ENCODE measurements around the gene SMYD4. TPM values are rescaled to one million over a fixed set of nuclear protein-coding genes. Genes with fewer than 3 reads are reported as not detected.

Gene SMYD4
- total and polyA plus RNA-seq, 2 donors (not counting 1 experiment from before 2014, with no cell fraction given): 11.9 to 37.5 TPM

DNA sequence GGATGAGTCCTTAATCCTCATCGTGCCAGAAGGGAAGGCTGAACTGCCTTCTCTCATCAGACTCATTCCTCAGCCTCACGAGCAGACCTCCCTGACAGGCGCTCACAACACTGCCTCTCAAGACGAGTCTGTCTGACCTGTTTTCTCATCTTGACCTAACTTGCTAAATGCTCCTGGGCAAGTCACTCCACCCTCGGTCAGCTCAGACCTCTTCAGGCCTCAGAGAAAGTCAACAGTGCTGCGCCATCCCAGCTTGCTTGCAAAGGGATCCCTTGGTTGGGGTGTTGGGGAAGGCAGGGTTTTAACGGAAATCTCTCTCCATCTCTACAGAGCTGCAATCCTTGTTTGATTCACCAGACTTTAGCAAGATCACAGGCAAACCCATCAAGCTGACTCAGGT lies 52.8 kb downstream of the SMYD4 start:
- H3K9me3 Mint-ChIP-seq (ENCODE audit: insufficient read depth): no peaks in the 10 kb centered on the region
- Histone ChIP-seq H3K4me2 (replicated peaks; ENCODE audit: low read depth, low read length, poor library complexity, severe bottlenecking) (no peak overlapping the region), H3K36me3 (replicated peaks in 1 of 2; ENCODE audit: control extremely low read depth in 1 of 2, control insufficient read depth in 1 of 2, extremely low read depth in 1 of 2, insufficient read depth in 2 of 2, low read length in 1 of 2) (peaks cover 0 to 29% of the 10 kb centered on the region in 2 experiments), H3K79me2 (ENCODE audit: control insufficient read depth, insufficient read depth, low read length) (no peaks in the 10 kb centered on the region), H3K9ac (ENCODE audit: low read length) (no peak overlapping the region), H4K20me1 (ENCODE audit: control insufficient read depth, insufficient read depth, low read length, poor library complexity, severe bottlenecking) (no peaks in the 10 kb centered on the region), H3K9me3 (ENCODE audit: control extremely low read depth in 1 of 3, control insufficient read depth in 2 of 3, insufficient read depth in 1 of 3, low read length in 2 of 3) (no peaks in the 10 kb centered on the region), H3K4me3 (ENCODE audit: control extremely low read depth in 1 of 5, extremely low read depth in 1 of 5, insufficient read depth in 1 of 5, low read depth in 2 of 5, low read length in 4 of 5) (no peak overlapping the region), H2AFZ (ENCODE audit: insufficient read depth, low read depth, low read length, poor library complexity, severe bottlenecking) (no peak overlapping the region), H3K4me1 (ENCODE audit: control insufficient read depth in 2 of 2, insufficient read depth in 2 of 2, low read length in 2 of 2) (peaks cover 3 to 10% of the 10 kb centered on the region in 2 donors), H3K27ac (ENCODE audit: low read length in 2 of 2) (no peak overlapping the region), H3K27me3 (replicated peaks in 1 of 4; ENCODE audit: control extremely low read depth in 1 of 4, control insufficient read depth in 3 of 4, insufficient read depth in 4 of 4, low read length in 3 of 4) (no peaks in the 10 kb centered on the region)
- H3K4me3 Mint-ChIP-seq: no peak overlapping the region
- ATAC-seq (ENCODE audit: low read depth): no peak
- intact Hi-C loops (cut with micrococcal nuclease): no loop called here
- H3K4me1 Mint-ChIP-seq: peaks cover 8% of the 10 kb centered on the region
- no peak for DNase-seq
- CTCF ChIA-PET: interaction anchor here (0.8 to 3.3 kb wide), 3 partner anchors 13 to 107 kb away, joined by 3 to 10 read pairs (median 3); no protein-coding TSS in a partner anchor
- no peaks in the 10 kb centered on the region for H3K27me3 Mint-ChIP-seq
- peak overlapping the region; percentile 74 for H3K27ac Mint-ChIP-seq
- POLR2A ChIA-PET: interaction anchor here (1.3 kb wide), 1 partner anchor 53 kb away, joined by 3 read pairs; no protein-coding TSS in a partner anchor
- TF ChIP-seq EZH2 (IDR thresholded peaks at IDR 0.05; ENCODE audit: borderline replicate concordance, insufficient read depth, low read depth, low read length, poor library complexity, severe bottlenecking): no peak
- no peak for TF ChIP-seq CTCF (IDR thresholded peaks at IDR 0.05)
- 90% methylated on average over 5 of the region's 7 CpGs for WGBS (ENCODE audit: insufficient coverage)

DNA sequence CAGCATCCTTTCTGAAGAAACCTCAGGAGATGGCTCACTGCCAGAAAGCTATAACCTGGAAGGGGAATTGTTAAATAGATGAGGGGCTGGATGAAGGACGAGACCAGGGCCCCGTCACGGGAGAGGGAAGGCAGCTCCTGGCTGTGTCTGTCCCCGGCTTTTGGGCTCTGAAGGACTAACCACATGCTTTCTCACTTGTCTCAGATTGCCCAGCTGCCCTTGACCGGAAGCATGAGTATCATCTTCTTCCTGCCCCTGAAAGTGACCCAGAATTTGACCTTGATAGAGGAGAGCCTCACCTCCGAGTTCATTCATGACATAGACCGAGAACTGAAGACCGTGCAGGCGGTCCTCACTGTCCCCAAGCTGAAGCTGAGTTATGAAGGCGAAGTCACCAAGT lies 53.4 kb downstream of the SMYD4 start:
- Histone ChIP-seq H2AFZ (ENCODE audit: insufficient read depth, low read depth, low read length, poor library complexity, severe bottlenecking) (no peak overlapping the region), H3K4me2 (replicated peaks; ENCODE audit: low read depth, low read length, poor library complexity, severe bottlenecking) (no peak overlapping the region), H3K9me3 (ENCODE audit: control extremely low read depth in 1 of 3, control insufficient read depth in 2 of 3, insufficient read depth in 1 of 3, low read length in 2 of 3) (peaks cover 0 to 3% (median 0%) of the 10 kb centered on the region in 3 donors), H4K20me1 (ENCODE audit: control insufficient read depth, insufficient read depth, low read length, poor library complexity, severe bottlenecking) (no peaks in the 10 kb centered on the region), H3K36me3 (replicated peaks in 1 of 2; ENCODE audit: control extremely low read depth in 1 of 2, control insufficient read depth in 1 of 2, extremely low read depth in 1 of 2, insufficient read depth in 2 of 2, low read length in 1 of 2) (peaks cover 0 to 26% of the 10 kb centered on the region in 2 experiments), H3K79me2 (ENCODE audit: control insufficient read depth, insufficient read depth, low read length) (no peaks in the 10 kb centered on the region), H3K4me3 (ENCODE audit: control extremely low read depth in 1 of 5, extremely low read depth in 1 of 5, insufficient read depth in 1 of 5, low read depth in 2 of 5, low read length in 4 of 5) (no peak overlapping the region), H3K4me1 (ENCODE audit: control insufficient read depth in 2 of 2, insufficient read depth in 2 of 2, low read length in 2 of 2) (peaks cover 6 to 12% of the 10 kb centered on the region in 2 donors), H3K27ac (ENCODE audit: low read length in 2 of 2) (no peak overlapping the region), H3K9ac (ENCODE audit: low read length) (no peak overlapping the region), H3K27me3 (replicated peaks in 1 of 4; ENCODE audit: control extremely low read depth in 1 of 4, control insufficient read depth in 3 of 4, insufficient read depth in 4 of 4, low read length in 3 of 4) (no peaks in the 10 kb centered on the region)
- Mint-ChIP-seq H3K27ac (peak overlapping the region; percentile 74), H3K9me3 (ENCODE audit: insufficient read depth) (no peaks in the 10 kb centered on the region), H3K4me3 (no peak overlapping the region), H3K27me3 (no peaks in the 10 kb centered on the region), H3K4me1 (peaks cover 11% of the 10 kb centered on the region)
- POLR2A ChIA-PET: interaction anchor here (1.3 kb wide), 1 partner anchor 52 kb away, joined by 3 read pairs; no protein-coding TSS in a partner anchor
- DNase-seq (no peak), ATAC-seq (ENCODE audit: low read depth) (no peak)
- intact Hi-C loops (cut with micrococcal nuclease): no loop called here
- TF ChIP-seq CTCF (IDR thresholded peaks at IDR 0.05): no peak
- TF ChIP-seq EZH2 (IDR thresholded peaks at IDR 0.05; ENCODE audit: borderline replicate concordance, insufficient read depth, low read depth, low read length, poor library complexity, severe bottlenecking): no peak
- CTCF ChIA-PET: interaction anchor here (0.5 to 3.3 kb wide), 3 partner anchors 55 to 350 kb away, joined by 3 to 10 read pairs (median 4); no protein-coding TSS in a partner anchor
- 94% methylated on average over 10 of the region's 10 CpGs for WGBS (ENCODE audit: insufficient coverage)

Data from B cell (primary cell).